HG02938 (cell line): ENCODE data around the gene RHBDD3.

Experiments
- ATAC-seq: cut with Tn5 transposase; IDR thresholded peaks from one replicate; pipeline ENCODE4 v1.9.1; 2021; ENCODE audit warnings: mild to moderate bottlenecking, moderate library complexity; ENCODE audit not compliant: unreplicated experiment

RHBDD3 gene

GRCh38 chr22:29306175-29306834 lies 38.5 kb upstream of the RHBDD3 start, which contains the start of gene GAS2L1:
GAS2L1 (plus strand) TSS chr22:29306650; CDS start chr22:29308106, 1,456 bp downstream.
- ATAC-seq: no peak

DNA sequence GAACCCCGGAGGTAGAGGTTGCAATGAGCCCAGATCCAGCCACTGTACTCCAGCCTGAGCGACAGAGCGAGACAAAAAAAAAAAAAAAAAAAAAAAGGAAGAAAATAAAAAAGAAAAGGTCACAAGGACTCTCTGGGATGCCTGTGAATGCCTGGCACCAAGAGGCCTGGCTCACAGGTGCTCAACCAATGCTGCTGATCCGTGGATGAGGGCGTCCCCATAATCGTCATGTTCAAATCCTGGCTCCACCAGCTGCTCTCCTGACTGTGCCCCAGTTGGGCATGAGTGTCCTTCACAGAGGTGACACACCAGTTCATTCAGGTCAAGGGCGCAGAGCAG lies 38.0 kb upstream of the RHBDD3 start:
- ATAC-seq: no peak

DNA sequence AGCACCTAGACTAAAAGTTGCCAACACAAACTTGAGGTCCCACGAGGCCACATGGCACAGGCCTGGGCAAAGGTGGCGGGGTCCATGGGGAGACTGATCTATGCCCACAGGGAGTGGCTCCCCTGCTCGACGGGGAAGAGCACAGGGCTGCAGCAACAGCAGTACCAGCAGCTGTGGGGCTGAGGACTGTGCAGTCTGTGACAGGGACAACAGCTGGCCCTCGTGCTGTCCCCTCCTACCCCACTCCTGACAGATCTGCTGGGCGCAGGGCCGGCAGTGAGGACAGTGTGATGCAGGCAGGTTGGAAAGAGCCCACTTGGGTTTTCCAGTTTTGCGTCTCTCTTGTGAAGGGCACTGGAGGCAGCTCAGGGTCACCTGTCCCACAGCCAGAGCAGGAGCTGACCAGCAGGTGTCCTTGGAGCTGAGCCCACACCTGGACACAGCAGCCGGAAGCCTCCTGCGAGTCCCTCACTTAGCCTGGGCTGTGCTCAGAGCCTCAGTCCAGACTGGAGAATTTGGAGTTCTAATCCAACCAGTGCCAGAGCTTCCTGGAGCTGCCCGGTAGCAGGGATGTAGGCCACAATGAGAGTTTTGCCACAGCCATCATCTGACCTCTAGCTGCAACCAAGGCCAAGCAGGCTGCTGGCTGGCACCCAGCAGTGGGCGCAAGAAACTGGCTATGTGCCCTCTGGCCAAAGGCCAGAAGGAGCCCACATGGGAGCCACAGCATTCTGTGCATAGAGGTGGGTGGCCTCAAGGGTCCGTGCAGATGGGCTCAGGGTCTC lies 35.1 kb upstream of the RHBDD3 start:
- no peak for ATAC-seq

- no peak for ATAC-seq
Observed at GRCh38 chr22:29302402-29302680, 34.6 kb upstream of the RHBDD3 start.

DNA sequence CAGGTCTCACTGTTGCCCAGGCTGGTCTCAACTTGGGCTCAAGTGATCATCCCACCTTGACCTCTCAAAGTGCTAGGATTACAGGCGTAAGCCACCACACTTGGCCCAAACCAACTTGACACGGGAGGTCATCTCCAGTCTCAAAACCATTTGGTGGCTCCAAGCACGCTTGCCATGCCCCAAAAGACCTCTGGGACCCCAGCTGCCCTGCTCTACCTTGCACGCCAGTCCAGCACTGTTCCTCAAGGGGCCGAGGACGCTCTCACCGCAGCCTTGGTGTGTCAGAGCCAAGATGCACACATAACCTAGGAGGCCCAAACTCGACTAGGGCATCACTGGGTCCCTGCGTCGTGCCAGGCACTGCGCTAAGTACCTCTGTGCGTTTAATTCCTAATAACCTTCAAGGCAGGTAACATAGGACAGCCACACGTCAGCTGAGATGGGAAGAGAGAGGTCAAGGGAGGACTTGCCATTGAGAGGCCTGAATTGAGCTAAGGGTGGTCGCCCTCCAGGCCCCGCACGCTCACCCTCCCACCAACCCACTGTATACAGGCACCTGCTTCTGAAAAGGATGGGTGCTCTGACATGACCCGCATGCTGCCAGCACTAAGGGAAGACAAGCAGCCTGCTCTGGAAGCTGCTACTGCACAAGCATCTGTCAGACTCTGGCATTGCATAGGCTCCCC lies 34.1 kb upstream of the RHBDD3 start:
- no peak for ATAC-seq

- ATAC-seq: no peak
Observed at GRCh38 chr22:29300807-29301601, 33.2 kb upstream of the RHBDD3 start.

- ATAC-seq: no peak
Observed at GRCh38 chr22:29300467-29300806, 32.7 kb upstream of the RHBDD3 start.

- no peak for ATAC-seq
Observed at GRCh38 chr22:29299136-29299900, 31.5 kb upstream of the RHBDD3 start.

GRCh38 chr22:29298641-29299040 lies 30.9 kb upstream of the RHBDD3 start:
- ATAC-seq: no peak

- ATAC-seq: no peak
Observed at GRCh38 chr22:29292379-29292778, 24.6 kb upstream of the RHBDD3 start.

DNA sequence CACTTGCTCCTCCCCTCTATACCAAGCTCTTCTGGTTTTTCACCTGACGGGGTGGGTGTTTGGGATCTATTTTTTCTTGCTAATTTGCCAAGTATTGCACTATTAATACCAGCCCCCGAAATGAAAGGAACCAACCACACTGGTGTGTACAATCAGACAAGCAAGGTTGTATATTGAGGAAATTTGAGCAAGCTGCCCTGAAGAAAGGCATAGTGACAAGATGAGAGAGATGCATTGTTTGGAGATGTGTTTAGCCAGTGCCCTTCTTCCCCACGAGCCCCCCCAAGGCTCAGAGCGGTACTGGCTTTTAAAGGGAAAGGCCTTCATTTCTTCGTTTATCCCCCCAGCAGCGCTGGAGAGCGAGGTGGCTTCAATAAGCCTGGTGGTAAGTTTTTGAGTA lies 23.4 kb upstream of the RHBDD3 start:
- no peak for ATAC-seq

DNA sequence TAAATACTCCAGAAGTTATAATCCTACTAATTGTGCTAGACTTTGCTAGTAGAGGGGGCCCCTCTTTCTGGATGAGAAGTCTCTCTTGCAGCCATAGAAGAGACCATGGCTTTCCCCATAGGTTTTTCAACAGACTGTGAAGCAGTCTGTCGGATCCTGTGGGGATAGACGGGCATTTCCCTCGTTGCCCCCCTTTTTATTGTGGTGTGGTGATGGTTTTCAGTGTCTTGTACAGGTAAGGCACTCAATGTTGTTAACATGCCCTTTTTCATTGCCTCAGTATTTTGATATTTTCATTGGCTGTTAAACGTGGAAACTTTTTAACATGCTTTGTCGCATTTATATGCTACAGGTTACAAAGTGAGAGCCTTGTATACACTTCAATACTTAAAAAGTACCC lies 22.3 kb upstream of the RHBDD3 start:
- ATAC-seq: no peak

DNA sequence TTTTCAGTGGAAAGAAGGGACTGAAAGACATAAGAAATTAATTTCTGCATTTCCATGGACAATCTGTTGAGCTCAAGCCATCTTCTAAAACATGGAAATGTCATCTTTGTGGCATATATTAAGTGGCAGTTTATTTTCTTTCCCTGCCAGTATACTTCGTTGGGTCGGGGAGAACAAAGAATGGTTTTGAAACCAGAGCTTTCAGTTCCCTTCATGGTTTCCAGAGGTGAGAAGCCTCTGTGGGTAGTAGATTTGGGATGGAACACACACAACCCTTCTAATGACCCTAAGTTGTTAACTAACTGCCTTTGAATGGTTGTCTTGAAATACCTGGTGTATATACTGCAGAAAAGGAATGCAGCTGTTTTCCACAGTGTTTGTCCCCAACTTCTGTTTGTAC lies 21.1 kb upstream of the RHBDD3 start:
- no peak for ATAC-seq

DNA sequence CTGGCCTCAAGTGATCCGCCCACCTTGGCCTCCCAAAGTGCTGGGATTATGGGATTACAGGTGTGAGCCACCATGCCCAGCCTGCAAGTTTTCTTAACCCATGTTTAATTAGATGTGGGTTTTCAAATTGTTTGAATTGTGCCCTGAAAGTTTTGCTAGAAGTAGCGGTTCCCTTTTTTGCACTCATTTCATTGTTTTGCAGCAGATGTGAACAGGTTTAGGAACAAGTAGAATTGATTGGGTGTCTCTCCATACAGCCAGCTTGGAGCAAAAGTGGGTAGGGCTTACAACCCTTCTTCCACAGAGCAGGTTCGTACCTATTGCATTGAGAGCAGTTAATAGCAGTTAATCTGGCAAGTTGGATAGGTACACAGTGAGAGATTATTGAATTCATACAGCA lies 16.4 kb upstream of the RHBDD3 start:
- ATAC-seq: no peak

- ATAC-seq: no peak
Observed at GRCh38 chr22:29277927-29278326, 10.1 kb upstream of the RHBDD3 start.

GRCh38 chr22:29275819-29276565 lies 8.2 kb upstream of the RHBDD3 start:
- no peak for ATAC-seq

DNA sequence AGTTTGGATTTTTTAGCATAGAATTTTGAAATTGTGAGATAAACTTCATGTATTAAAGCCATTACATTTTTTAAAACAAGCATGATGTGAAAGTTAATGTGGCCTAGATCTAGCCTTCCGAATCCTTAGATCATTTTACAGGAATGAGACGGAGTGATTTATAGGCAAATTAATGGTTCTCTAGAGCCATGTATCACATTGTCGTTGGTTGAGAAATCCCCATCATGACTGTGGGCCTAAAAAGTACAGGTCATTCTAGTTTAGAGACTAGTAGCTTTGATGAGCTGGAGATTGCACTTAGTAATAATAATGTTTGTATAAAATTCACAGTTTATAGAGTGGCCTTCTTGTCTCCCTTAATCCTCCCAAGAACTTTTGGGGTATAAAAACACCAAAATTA lies 7.4 kb upstream of the RHBDD3 start:
- ATAC-seq: no peak

- no peak for ATAC-seq
Observed at GRCh38 chr22:29272624-29273023, 4.8 kb upstream of the RHBDD3 start.

DNA sequence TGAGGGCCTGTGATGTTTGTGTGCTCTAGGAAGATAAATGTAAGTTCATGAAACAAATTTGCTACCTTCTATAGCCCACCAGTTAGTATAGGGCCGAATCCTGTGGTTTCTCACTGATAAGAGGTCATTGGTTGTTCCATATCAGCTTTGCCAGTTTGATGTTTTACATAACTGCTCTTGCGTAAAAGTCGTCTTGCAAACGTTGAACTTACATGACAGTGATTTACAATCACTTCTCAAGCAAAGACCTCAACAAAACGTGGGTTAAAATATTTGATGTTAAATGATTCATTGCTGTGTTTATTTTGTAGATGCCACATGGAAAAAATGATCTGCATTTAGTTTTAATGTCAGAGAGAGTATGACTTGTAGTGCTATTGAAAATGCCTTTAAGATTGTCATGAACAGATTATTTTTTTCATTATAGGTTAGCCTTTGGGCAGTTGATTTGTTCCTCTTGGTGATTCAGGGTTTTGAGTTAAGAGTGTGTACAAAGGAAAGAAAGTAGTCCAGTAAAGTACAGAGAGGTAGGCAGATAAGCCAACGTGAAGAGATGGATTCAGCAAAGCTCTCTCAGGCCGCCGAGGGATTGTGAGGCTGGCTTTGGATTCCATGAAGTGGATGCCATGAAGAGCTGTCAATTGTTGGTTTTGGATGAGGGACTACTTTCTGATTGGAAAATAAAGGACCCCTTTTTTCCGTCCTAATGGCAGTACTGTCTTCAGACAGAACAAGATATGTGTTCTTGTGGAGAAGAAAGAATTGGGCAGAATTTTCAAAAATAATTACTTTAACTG lies 2.9 kb upstream of the RHBDD3 start:
- no peak for ATAC-seq
